ENCODE measurements around the gene POLR3F.
A peak's percentile ranks its signal among the peaks of the same experiment; 100 is the strongest.
"Not testable (repeated sequence)": the region's sequence is repeated elsewhere in the genome, so short reads cannot be mapped to it uniquely, and the experiment has no call there.

The POLR3F gene

GRCh38 chr20:18466894-18467730 lies at the start of gene POLR3F, which contains the start of gene DZANK1:
POLR3F (plus strand) TSS chr20:18467390; CDS start chr20:18467507, 117 bp downstream.
DZANK1 (minus strand) TSS chr20:18467030; CDS start chr20:18465358, 1,672 bp downstream.
- DNase-seq, result peak; percentile 97

GRCh38 chr20:18421608-18422007 lies 45.6 kb upstream of the POLR3F start:
- no peak for DNase-seq

GRCh38 chr20:18427214-18427613 lies 40.0 kb upstream of the POLR3F start:
- DNase-seq, result no peak

GRCh38 chr20:18428490-18429173 lies 38.6 kb upstream of the POLR3F start:
- DNase-seq, result no peak

GRCh38 chr20:18430172-18430826 lies 36.9 kb upstream of the POLR3F start:
- no peak for DNase-seq

- no peak for DNase-seq
These were observed 36.0 kb upstream of the POLR3F start for GRCh38 chr20:18431206-18431605.

GRCh38 chr20:18436847-18437246 lies 30.3 kb upstream of the POLR3F start:
- DNase-seq, result peak; percentile 37

- DNase-seq, result no peak
These were observed 26.8 kb upstream of the POLR3F start for GRCh38 chr20:18440403-18440802.

GRCh38 chr20:18443886-18444285 lies 23.3 kb upstream of the POLR3F start:
- no peak for DNase-seq

GRCh38 chr20:18456600-18456999 lies 10.6 kb upstream of the POLR3F start:
- no peak for DNase-seq

- no peak for DNase-seq
These were observed 1.5 kb upstream of the POLR3F start for GRCh38 chr20:18465536-18466200.

GRCh38 chr20:18466574-18466893 lies 656 bp upstream of the POLR3F start:
- DNase-seq, result no peak

- no peak for DNase-seq
These were observed 10.0 kb downstream of the POLR3F start for GRCh38 chr20:18477218-18477617.

GRCh38 chr20:18477821-18478220 lies 10.6 kb downstream of the POLR3F start:
- DNase-seq, result no peak

- no peak for DNase-seq
These were observed 14.4 kb downstream of the POLR3F start for GRCh38 chr20:18481596-18481995.

- DNase-seq, result no peak
These were observed 21.1 kb downstream of the POLR3F start for GRCh38 chr20:18488301-18488700.

- no peak for DNase-seq
These were observed 28.9 kb downstream of the POLR3F start for GRCh38 chr20:18496042-18496441.

- DNase-seq, result peak; percentile 84
These were observed 29.8 kb downstream of the POLR3F start, which contains the start of gene RBBP9 for GRCh38 chr20:18496740-18497592. RBBP9 (minus strand) TSS chr20:18497225; CDS start chr20:18497167, 58 bp downstream.

GRCh38 chr20:18497603-18498002 lies 30.4 kb downstream of the POLR3F start:
- DNase-seq, result no peak

- not testable (repeated sequence) for DNase-seq
These were observed 34.5 kb downstream of the POLR3F start for GRCh38 chr20:18501672-18502071.

GRCh38 chr20:18504479-18505060 lies 37.4 kb downstream of the POLR3F start:
- peak; percentile 58 for DNase-seq

GRCh38 chr20:18506744-18507143 lies 39.6 kb downstream of the POLR3F start:
- peak; percentile 11 for DNase-seq

All from suppressor macrophage treated with lipopolysaccharide for 4 hours (primary cell).